ENCODE data around the gene PTGFR.

PTGFR gene

GRCh38 chr1:78520216-78520615 lies 29.4 kb downstream of the PTGFR start:
- H2AFZ ChIP-seq (ENCODE audit: low read length, unreplicated experiment), result no peak overlapping the region
- no peak overlapping the region for H3K27ac ChIP-seq (ENCODE audit: low read depth, low read length)

DNA sequence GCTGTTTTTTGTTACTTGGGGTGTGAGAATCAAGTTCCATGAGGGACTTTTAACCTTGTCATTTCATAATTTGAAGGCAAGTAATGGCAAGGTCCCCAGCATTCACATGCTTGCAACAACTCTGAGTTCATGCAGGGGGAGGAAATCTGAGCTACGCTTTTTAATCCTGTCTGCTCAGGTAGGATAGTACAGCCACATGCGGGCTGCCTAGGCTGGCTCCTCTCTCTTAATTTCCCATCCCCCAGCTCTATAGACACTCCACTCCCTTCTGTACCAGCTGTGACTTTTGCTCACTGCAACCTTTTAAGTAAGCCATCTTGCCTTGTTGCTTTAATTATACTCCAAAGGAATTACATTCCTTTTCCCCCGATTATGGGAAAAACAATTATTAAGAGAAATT lies 30.1 kb downstream of the PTGFR start:
- Histone ChIP-seq H3K27ac (ENCODE audit: low read depth, low read length) (no peak overlapping the region), H2AFZ (ENCODE audit: low read length, unreplicated experiment) (no peak overlapping the region), H3K27me3 (ENCODE audit: insufficient read depth, low read length) (no peaks in the 10 kb centered on the region)

More at GRCh38 chr1:78520216-78520615, 29.4 kb downstream of the PTGFR start:
- H3K4me3 ChIP-seq (ENCODE audit: low read depth, low read length), result no peak overlapping the region
- no peaks in the 10 kb centered on the region for H3K4me1 ChIP-seq (ENCODE audit: control insufficient read depth, insufficient read depth, low read length, unreplicated experiment)
- no peaks in the 10 kb centered on the region for H3K79me2 ChIP-seq (ENCODE audit: control insufficient read depth, insufficient read depth, low read length, unreplicated experiment)
- no peaks in the 10 kb centered on the region for H3K27me3 ChIP-seq (ENCODE audit: insufficient read depth, low read length)
- H3K36me3 ChIP-seq (ENCODE audit: insufficient read depth, low read length), result no peaks in the 10 kb centered on the region

DNA sequence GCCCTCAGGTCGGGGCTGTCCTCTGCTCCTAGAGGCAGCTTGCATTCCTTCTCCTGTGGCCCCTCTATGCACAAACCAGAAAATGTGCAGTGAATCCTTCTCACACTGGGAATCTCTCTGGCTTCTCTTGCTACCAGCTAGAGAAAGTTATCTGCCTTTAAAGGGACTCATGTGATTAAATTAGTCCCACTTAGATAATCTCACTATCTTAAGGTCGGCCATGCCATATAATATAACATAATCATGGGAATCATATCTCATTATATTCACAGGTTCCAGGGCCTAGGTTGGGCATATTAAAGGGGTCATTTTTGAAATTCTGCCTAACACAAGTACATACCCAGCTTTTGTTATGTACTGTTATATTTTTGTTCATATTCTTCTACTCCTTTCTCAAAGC lies 31.4 kb downstream of the PTGFR start:
- Histone ChIP-seq H3K4me3 (ENCODE audit: low read depth, low read length) (peak overlapping the region; percentile 64), H2AFZ (ENCODE audit: low read length, unreplicated experiment) (peak overlapping the region; percentile 94)

More for the DNA sequence above, 30.1 kb downstream of the PTGFR start:
- H3K4me3 ChIP-seq (ENCODE audit: low read depth, low read length), result no peak overlapping the region
- no peaks in the 10 kb centered on the region for H3K36me3 ChIP-seq (ENCODE audit: insufficient read depth, low read length)
- no peaks in the 10 kb centered on the region for H3K4me1 ChIP-seq (ENCODE audit: control insufficient read depth, insufficient read depth, low read length, unreplicated experiment)
- no peaks in the 10 kb centered on the region for H3K79me2 ChIP-seq (ENCODE audit: control insufficient read depth, insufficient read depth, low read length, unreplicated experiment)

GRCh38 chr1:78526496-78526895 lies 35.7 kb downstream of the PTGFR start:
- Histone ChIP-seq H3K36me3 (ENCODE audit: insufficient read depth, low read length) (no peaks in the 10 kb centered on the region), H3K4me1 (ENCODE audit: control insufficient read depth, insufficient read depth, low read length, unreplicated experiment) (no peaks in the 10 kb centered on the region), H2AFZ (ENCODE audit: low read length, unreplicated experiment) (no peak overlapping the region), H3K27me3 (ENCODE audit: insufficient read depth, low read length) (no peaks in the 10 kb centered on the region), H3K27ac (ENCODE audit: low read depth, low read length) (no peak overlapping the region), H3K4me3 (ENCODE audit: low read depth, low read length) (no peak overlapping the region), H3K79me2 (ENCODE audit: control insufficient read depth, insufficient read depth, low read length, unreplicated experiment) (no peaks in the 10 kb centered on the region)

More for the DNA sequence above, 31.4 kb downstream of the PTGFR start:
- H3K79me2 ChIP-seq (ENCODE audit: control insufficient read depth, insufficient read depth, low read length, unreplicated experiment), result no peaks in the 10 kb centered on the region
- no peaks in the 10 kb centered on the region for H3K4me1 ChIP-seq (ENCODE audit: control insufficient read depth, insufficient read depth, low read length, unreplicated experiment)
- no peaks in the 10 kb centered on the region for H3K36me3 ChIP-seq (ENCODE audit: insufficient read depth, low read length)
- H3K27ac ChIP-seq (ENCODE audit: low read depth, low read length), result no peak overlapping the region
- no peaks in the 10 kb centered on the region for H3K27me3 ChIP-seq (ENCODE audit: insufficient read depth, low read length)

- Histone ChIP-seq H3K27ac (ENCODE audit: low read depth, low read length) (no peak overlapping the region), H3K79me2 (ENCODE audit: control insufficient read depth, insufficient read depth, low read length, unreplicated experiment) (no peaks in the 10 kb centered on the region), H3K4me1 (ENCODE audit: control insufficient read depth, insufficient read depth, low read length, unreplicated experiment) (no peaks in the 10 kb centered on the region), H3K27me3 (ENCODE audit: insufficient read depth, low read length) (no peaks in the 10 kb centered on the region), H3K4me3 (ENCODE audit: low read depth, low read length) (no peak overlapping the region), H3K36me3 (ENCODE audit: insufficient read depth, low read length) (no peaks in the 10 kb centered on the region), H2AFZ (ENCODE audit: low read length, unreplicated experiment) (no peak overlapping the region)
Measured at GRCh38 chr1:78527706-78528105, 36.9 kb downstream of the PTGFR start.

GRCh38 chr1:78533527-78533926 lies 42.8 kb downstream of the PTGFR start:
- Histone ChIP-seq H3K36me3 (ENCODE audit: insufficient read depth, low read length) (no peaks in the 10 kb centered on the region), H2AFZ (ENCODE audit: low read length, unreplicated experiment) (no peak overlapping the region), H3K27ac (ENCODE audit: low read depth, low read length) (no peak overlapping the region), H3K27me3 (ENCODE audit: insufficient read depth, low read length) (no peaks in the 10 kb centered on the region), H3K4me3 (ENCODE audit: low read depth, low read length) (no peak overlapping the region), H3K4me1 (ENCODE audit: control insufficient read depth, insufficient read depth, low read length, unreplicated experiment) (peaks cover 4% of the 10 kb centered on the region), H3K79me2 (ENCODE audit: control insufficient read depth, insufficient read depth, low read length, unreplicated experiment) (no peaks in the 10 kb centered on the region)

DNA sequence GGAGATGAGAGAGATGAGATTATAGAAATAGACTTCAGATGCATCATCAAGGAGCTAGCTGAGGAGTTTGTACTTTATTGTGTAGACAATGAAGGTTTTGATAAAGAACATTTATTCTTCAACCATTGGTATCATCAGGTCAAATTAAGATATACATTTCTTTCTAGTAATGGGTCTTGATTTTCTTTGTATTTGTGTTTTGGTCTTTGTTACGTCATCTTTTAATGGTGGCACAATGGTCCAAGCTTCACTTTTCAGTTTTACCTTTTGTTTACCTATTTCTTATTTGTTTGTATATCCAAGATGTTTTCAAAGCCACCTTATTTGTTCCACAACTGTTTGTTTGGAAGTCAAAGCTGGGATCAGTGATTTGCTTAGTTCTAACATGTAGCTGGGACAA lies 44.5 kb downstream of the PTGFR start:
- Histone ChIP-seq H3K27me3 (ENCODE audit: insufficient read depth, low read length) (no peaks in the 10 kb centered on the region), H3K4me1 (ENCODE audit: control insufficient read depth, insufficient read depth, low read length, unreplicated experiment) (peaks cover 4% of the 10 kb centered on the region), H3K79me2 (ENCODE audit: control insufficient read depth, insufficient read depth, low read length, unreplicated experiment) (no peaks in the 10 kb centered on the region), H3K36me3 (ENCODE audit: insufficient read depth, low read length) (no peaks in the 10 kb centered on the region), H3K27ac (ENCODE audit: low read depth, low read length) (no peak overlapping the region), H3K4me3 (ENCODE audit: low read depth, low read length) (no peak overlapping the region), H2AFZ (ENCODE audit: low read length, unreplicated experiment) (no peak overlapping the region)

GRCh38 chr1:78536427-78536826 lies 45.7 kb downstream of the PTGFR start:
- Histone ChIP-seq H3K79me2 (ENCODE audit: control insufficient read depth, insufficient read depth, low read length, unreplicated experiment) (no peaks in the 10 kb centered on the region), H3K27ac (ENCODE audit: low read depth, low read length) (no peak overlapping the region), H3K27me3 (ENCODE audit: insufficient read depth, low read length) (no peaks in the 10 kb centered on the region), H3K36me3 (ENCODE audit: insufficient read depth, low read length) (0 out of 2 replicates have a peak, but pooled peaks cover 4% of the 10 kb centered on the region), H2AFZ (ENCODE audit: low read length, unreplicated experiment) (no peak overlapping the region), H3K4me3 (ENCODE audit: low read depth, low read length) (no peak overlapping the region), H3K4me1 (ENCODE audit: control insufficient read depth, insufficient read depth, low read length, unreplicated experiment) (peaks cover 4% of the 10 kb centered on the region)

- Histone ChIP-seq H2AFZ (ENCODE audit: low read length, unreplicated experiment) (no peak overlapping the region), H3K27me3 (ENCODE audit: insufficient read depth, low read length) (no peaks in the 10 kb centered on the region), H3K36me3 (ENCODE audit: insufficient read depth, low read length) (0 out of 2 replicates have a peak, but pooled peaks cover 5% of the 10 kb centered on the region), H3K79me2 (ENCODE audit: control insufficient read depth, insufficient read depth, low read length, unreplicated experiment) (no peaks in the 10 kb centered on the region), H3K27ac (ENCODE audit: low read depth, low read length) (no peak overlapping the region), H3K4me3 (ENCODE audit: low read depth, low read length) (no peak overlapping the region), H3K4me1 (ENCODE audit: control insufficient read depth, insufficient read depth, low read length, unreplicated experiment) (peaks cover 4% of the 10 kb centered on the region)
Measured at GRCh38 chr1:78540048-78540447, 49.3 kb downstream of the PTGFR start.

- Histone ChIP-seq H3K36me3 (ENCODE audit: insufficient read depth, low read length) (0 out of 2 replicates have a peak, but pooled peaks cover 5% of the 10 kb centered on the region), H3K79me2 (ENCODE audit: control insufficient read depth, insufficient read depth, low read length, unreplicated experiment) (no peaks in the 10 kb centered on the region), H3K4me1 (ENCODE audit: control insufficient read depth, insufficient read depth, low read length, unreplicated experiment) (peaks cover under 1% of the 10 kb centered on the region)
Measured at GRCh38 chr1:78541479-78541878, 50.7 kb downstream of the PTGFR start.

DNA sequence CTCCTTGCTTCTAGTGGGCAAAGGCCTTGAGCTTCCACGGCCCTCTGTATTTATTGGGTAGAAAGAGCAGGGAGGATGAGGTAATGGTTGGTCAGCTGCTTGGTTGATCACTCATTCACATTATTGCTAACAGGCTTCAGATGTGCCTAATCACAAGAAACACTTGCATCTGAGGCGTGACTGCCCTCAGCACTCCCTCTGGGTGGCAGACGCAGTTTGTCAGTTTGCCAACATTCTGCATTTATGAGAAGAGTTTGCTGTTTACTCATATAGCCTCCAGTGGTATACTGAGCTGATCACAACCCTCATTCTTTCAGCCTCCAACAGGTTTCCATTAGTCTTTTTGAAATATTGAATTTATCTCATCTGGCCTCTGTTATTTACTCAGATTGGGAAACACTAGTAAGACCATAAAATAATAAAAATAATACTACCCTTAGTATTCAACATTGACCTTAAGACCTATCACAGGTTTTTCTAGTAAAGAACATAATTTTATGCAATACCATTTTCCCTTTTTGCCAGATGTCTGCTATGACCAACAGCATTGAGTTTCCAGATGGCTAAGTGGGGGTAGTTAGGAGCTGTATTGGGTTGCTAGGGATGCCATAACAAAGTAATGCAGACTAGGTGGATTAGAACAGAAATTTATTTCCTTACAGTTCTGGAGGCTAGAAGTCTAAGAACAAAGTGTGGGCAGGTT lies 53.3 kb downstream of the PTGFR start:
- Histone ChIP-seq H3K79me2 (ENCODE audit: control insufficient read depth, insufficient read depth, low read length, unreplicated experiment) (no peaks in the 10 kb centered on the region), H3K27ac (ENCODE audit: low read depth, low read length) (no peak overlapping the region), H3K4me1 (ENCODE audit: control insufficient read depth, insufficient read depth, low read length, unreplicated experiment) (no peaks in the 10 kb centered on the region), H3K27me3 (ENCODE audit: insufficient read depth, low read length) (no peaks in the 10 kb centered on the region), H3K36me3 (ENCODE audit: insufficient read depth, low read length) (0 out of 2 replicates have a peak, but pooled peaks cover 5% of the 10 kb centered on the region), H3K4me3 (ENCODE audit: low read depth, low read length) (no peak overlapping the region), H2AFZ (ENCODE audit: low read length, unreplicated experiment) (no peak overlapping the region)

More at GRCh38 chr1:78541479-78541878, 50.7 kb downstream of the PTGFR start:
- no peak overlapping the region for H3K4me3 ChIP-seq (ENCODE audit: low read depth, low read length)
- H2AFZ ChIP-seq (ENCODE audit: low read length, unreplicated experiment), result no peak overlapping the region
- H3K27me3 ChIP-seq (ENCODE audit: insufficient read depth, low read length), result no peaks in the 10 kb centered on the region
- no peak overlapping the region for H3K27ac ChIP-seq (ENCODE audit: low read depth, low read length)
